ENCODE data around the gene EIPR1. TPM values are rescaled to one million over a fixed set of nuclear protein-coding genes. Genes with fewer than 3 reads are reported as not detected.

EIPR1 gene
- total RNA-seq, 1 experiment from 2014 or later: 22.8 TPM

- no peak overlapping the region for H3K27ac Mint-ChIP-seq
- CTCF ChIA-PET: no interaction called here
These were observed 191.7 kb downstream of the EIPR1 start for GRCh38 chr2:3185910-3186309.

GRCh38 chr2:3185256-3185655 lies 192.4 kb downstream of the EIPR1 start:
- ATAC-seq: no peak
- POLR2A ChIA-PET: no interaction called here
- no peak overlapping the region for H3K27ac Mint-ChIP-seq
- H3K9me3 Mint-ChIP-seq: peaks cover 2% of the 10 kb centered on the region; the same call in 1 of the 2 replicates
- H3K36me3 Mint-ChIP-seq: peaks cover 6% of the 10 kb centered on the region
- H3K4me1 Mint-ChIP-seq: no peaks in the 10 kb centered on the region
- CTCF ChIA-PET: no interaction called here
- no peaks in the 10 kb centered on the region for H3K27me3 Mint-ChIP-seq (ENCODE audit: low read depth)
- H3K4me3 Mint-ChIP-seq: no peak overlapping the region
- no peak for DNase-seq (ENCODE audit: low spot score)
- TF ChIP-seq ZNF425 (CRISPR knock-in tag; conservative IDR thresholded peaks at IDR 0.05) (no peak), NFYB (CRISPR knock-in tag; conservative IDR thresholded peaks at IDR 0.05; ENCODE audit: low read depth) (no peak), SMAD3 (CRISPR knock-in tag; IDR thresholded peaks at IDR 0.05; ENCODE audit: borderline replicate concordance) (no peak), ATF6 (CRISPR knock-in tag; IDR thresholded peaks at IDR 0.05) (no peak), GRHL2 (CRISPR knock-in tag; IDR thresholded peaks at IDR 0.05; ENCODE audit: insufficient replicate concordance, severe bottlenecking) (no peak), CDX4 (CRISPR knock-in tag; IDR thresholded peaks at IDR 0.05; ENCODE audit: borderline replicate concordance) (no peak), PRRX2 (CRISPR knock-in tag; IDR thresholded peaks at IDR 0.05) (no peak), ZNF532 (CRISPR knock-in tag; IDR thresholded peaks at IDR 0.05; ENCODE audit: borderline replicate concordance) (no peak), CBFB (CRISPR knock-in tag; IDR thresholded peaks at IDR 0.05; ENCODE audit: low read depth) (no peak), CTCF (IDR thresholded peaks at IDR 0.05) (no peak), ZNF396 (CRISPR knock-in tag; IDR thresholded peaks at IDR 0.05; ENCODE audit: borderline replicate concordance) (no peak), CREB1 (CRISPR knock-in tag; IDR thresholded peaks at IDR 0.05) (no peak), USF2 (CRISPR knock-in tag; IDR thresholded peaks at IDR 0.05) (no peak), ZNF423 (CRISPR knock-in tag; IDR thresholded peaks at IDR 0.05) (no peak)

More at GRCh38 chr2:3185910-3186309, 191.7 kb downstream of the EIPR1 start:
- no peaks in the 10 kb centered on the region for H3K9me3 Mint-ChIP-seq
- no peaks in the 10 kb centered on the region for H3K27me3 Mint-ChIP-seq (ENCODE audit: low read depth)
- H3K4me3 Mint-ChIP-seq: no peak overlapping the region
- TF ChIP-seq NR2C2 (CRISPR knock-in tag; IDR thresholded peaks at IDR 0.05): no peak
- no peak for TF ChIP-seq ZNF281 (CRISPR knock-in tag; IDR thresholded peaks at IDR 0.05)
- TF ChIP-seq TEAD1 (CRISPR knock-in tag; IDR thresholded peaks at IDR 0.05): no peak
- no peak for TF ChIP-seq NR3C1 (CRISPR knock-in tag; conservative IDR thresholded peaks at IDR 0.05; ENCODE audit: low read depth)
- POLR2A ChIA-PET: no interaction called here
- H3K36me3 Mint-ChIP-seq: peaks cover 6% of the 10 kb centered on the region
- ATAC-seq: no peak
- DNase-seq (ENCODE audit: low spot score): no peak
- H3K4me1 Mint-ChIP-seq: no peaks in the 10 kb centered on the region
